Peyer's patch (tissue), 4 donors: ENCODE results near the gene RTL5.

Experiments
- POLR2A ChIP-seq, 2 donors: fragments of 450-650 bp; IDR thresholded peaks; one replicate each; pipeline ENCODE4 v1.5.1; 2017; ENCODE audit warnings: antibody characterized with exemption in 2 of 2, mild to moderate bottlenecking in 2 of 2, moderate library complexity in 2 of 2
- TF ChIP-seq, protein P1 (sequence below), 6 experiments: fragments of 450-650 bp in 4 of 6; fragments of 200-600 bp in 2 of 6; sonication (generic) in 1 of 6; IDR thresholded peaks; one replicate each; pipeline ENCODE4 v1.5.1; 2017 to 2019; ENCODE audit warnings: antibody characterized with exemption in 6 of 6, mild to moderate bottlenecking in 3 of 6, moderate library complexity in 1 of 6

- TF ChIP-seq POLR2A (IDR thresholded peaks at IDR 0.05) = no peak
- TF ChIP-seq, protein P1, sequence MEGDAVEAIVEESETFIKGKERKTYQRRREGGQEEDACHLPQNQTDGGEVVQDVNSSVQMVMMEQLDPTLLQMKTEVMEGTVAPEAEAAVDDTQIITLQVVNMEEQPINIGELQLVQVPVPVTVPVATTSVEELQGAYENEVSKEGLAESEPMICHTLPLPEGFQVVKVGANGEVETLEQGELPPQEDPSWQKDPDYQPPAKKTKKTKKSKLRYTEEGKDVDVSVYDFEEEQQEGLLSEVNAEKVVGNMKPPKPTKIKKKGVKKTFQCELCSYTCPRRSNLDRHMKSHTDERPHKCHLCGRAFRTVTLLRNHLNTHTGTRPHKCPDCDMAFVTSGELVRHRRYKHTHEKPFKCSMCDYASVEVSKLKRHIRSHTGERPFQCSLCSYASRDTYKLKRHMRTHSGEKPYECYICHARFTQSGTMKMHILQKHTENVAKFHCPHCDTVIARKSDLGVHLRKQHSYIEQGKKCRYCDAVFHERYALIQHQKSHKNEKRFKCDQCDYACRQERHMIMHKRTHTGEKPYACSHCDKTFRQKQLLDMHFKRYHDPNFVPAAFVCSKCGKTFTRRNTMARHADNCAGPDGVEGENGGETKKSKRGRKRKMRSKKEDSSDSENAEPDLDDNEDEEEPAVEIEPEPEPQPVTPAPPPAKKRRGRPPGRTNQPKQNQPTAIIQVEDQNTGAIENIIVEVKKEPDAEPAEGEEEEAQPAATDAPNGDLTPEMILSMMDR (IDR thresholded peaks at IDR 0.05) = no peak
Observed at GRCh38 chrX:72126048-72126415, 5.7 kb downstream of the RTL5 start.
